AG10803 (cell line): ENCODE data around the gene PVALEF.

Experiments
- DNase-seq: peaks from one replicate; pipeline ENCODE4 v3.0.0; 2010; ENCODE audit warnings: low read depth
- H3K4me3 ChIP-seq: 2 replicates; pipeline ENCODE4 v1.5.1; 2011; ENCODE audit warnings: mild to moderate bottlenecking, low read length, control low read depth
- CTCF ChIP-seq: conservative IDR thresholded peaks from 2 replicates; pipeline ENCODE4 v1.5.1; 2011; ENCODE audit warnings: mild to moderate bottlenecking, low read length, control low read depth, inconsistent platforms

The PVALEF gene

GRCh38 chr17:81165246-81166032 is at the start of gene PVALEF:
TSS of gene PVALEF (plus strand) at chr17:81165507. CDS start at chr17:81181227, 15,720 bp downstream.
- TF ChIP-seq CTCF: no peak
- no peak within 1 kb of the TSS for H3K4me3 ChIP-seq
- no peak for DNase-seq

- no peak for TF ChIP-seq CTCF
- H3K4me3 ChIP-seq: no peak overlapping the region
- DNase-seq: no peak
These were observed 49.4 kb upstream of the PVALEF start for GRCh38 chr17:81115749-81116464.

GRCh38 chr17:81116704-81117103 is 48.6 kb upstream of the PVALEF start:
- no peak for TF ChIP-seq CTCF
- DNase-seq: no peak

GRCh38 chr17:81117672-81118198 is 47.6 kb upstream of the PVALEF start:
- TF ChIP-seq CTCF: no peak
- no peak overlapping the region for H3K4me3 ChIP-seq
- DNase-seq: no peak

More at GRCh38 chr17:81116704-81117103, 48.6 kb upstream of the PVALEF start:
- no peak overlapping the region for H3K4me3 ChIP-seq

GRCh38 chr17:81118308-81119221 is 46.7 kb upstream of the PVALEF start:
- no peak for TF ChIP-seq CTCF
- peak overlapping the region; percentile 47 for H3K4me3 ChIP-seq
- DNase-seq: no peak

GRCh38 chr17:81119223-81120148 is 45.8 kb upstream of the PVALEF start:
- DNase-seq: peak; percentile 84
- H3K4me3 ChIP-seq: peak overlapping the region; percentile 47
- TF ChIP-seq CTCF: no peak
